RKO (cell line): Measurements from ENCODE around the gene RASGRF2.
"Not testable (repeated sequence)": the region's sequence is repeated elsewhere in the genome, so short reads cannot be mapped to it uniquely, and the experiment has no call there.

Experiments
- DNase-seq: peaks from one replicate; pipeline ENCODE4 v3.0.0-alpha.2; 2016; ENCODE audit warnings: low spot score

RASGRF2 gene

GRCh38 chr5:81075041-81075440, 114.9 kb downstream of the RASGRF2 start:
- no peak for DNase-seq

DNA sequence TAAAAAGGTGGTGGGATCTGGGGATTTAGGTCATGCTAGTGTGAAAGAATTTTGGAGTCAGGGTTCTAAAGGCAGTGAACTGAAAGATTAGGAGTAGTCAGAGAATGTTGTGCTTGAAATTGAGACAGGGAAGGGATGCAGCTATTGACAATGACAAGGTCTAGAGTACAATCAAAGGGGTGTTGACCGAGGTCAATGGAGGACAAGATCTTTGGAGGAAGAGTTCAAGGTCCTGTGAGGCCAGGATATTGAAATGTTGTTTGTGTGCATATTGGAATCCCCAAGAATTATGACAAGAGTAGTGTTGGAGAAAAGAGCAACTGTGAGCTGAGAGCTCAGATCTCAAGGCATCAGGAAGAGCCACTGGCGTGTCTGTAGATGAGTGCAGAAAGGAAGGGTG, 116.9 kb downstream of the RASGRF2 start:
- DNase-seq = no peak

- DNase-seq = no peak
Observed at GRCh38 chr5:81078930-81079329, 118.8 kb downstream of the RASGRF2 start.

GRCh38 chr5:81080809-81081460, 120.8 kb downstream of the RASGRF2 start:
- no peak for DNase-seq

DNA sequence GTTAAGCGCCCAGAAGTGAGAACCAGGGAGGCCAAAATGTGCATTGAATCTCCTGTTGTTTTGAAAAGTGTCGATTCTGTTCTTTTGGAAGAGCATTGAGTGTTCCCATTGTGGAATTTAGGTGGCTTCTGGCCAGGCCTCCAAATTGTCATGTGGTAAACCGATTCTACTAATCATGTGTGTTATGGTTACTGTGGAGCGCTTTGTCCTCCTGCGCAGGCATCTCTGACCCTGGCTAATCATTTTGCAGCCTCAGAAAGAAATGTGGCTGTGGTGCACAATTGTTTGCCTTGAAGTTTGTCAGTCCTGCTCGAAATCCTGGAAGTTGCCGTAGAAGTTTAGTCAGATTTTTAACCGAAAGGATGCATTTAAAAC, 121.3 kb downstream of the RASGRF2 start:
- DNase-seq = no peak

- DNase-seq = no peak
Observed at GRCh38 chr5:81086881-81087281, 126.7 kb downstream of the RASGRF2 start.

DNA sequence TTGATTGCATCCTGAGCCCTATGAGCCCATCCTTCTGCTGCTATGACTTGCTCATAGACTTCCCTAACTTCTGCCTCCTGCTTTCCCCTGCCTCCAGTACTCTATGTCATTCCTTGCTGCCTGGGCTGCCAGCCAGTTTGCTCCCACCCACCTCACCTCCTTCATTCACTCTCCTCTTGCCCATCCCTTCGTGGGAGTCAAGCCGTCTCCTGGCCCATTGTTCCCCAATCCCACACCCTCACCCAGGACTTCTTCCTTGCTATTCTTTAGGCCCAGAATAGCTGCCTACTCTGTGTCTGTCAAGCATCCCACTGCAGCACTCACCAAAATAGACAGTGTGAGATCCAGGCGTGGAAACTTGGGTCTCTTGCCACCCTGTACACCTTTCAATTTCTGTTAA, 131.0 kb downstream of the RASGRF2 start:
- DNase-seq = no peak

DNA sequence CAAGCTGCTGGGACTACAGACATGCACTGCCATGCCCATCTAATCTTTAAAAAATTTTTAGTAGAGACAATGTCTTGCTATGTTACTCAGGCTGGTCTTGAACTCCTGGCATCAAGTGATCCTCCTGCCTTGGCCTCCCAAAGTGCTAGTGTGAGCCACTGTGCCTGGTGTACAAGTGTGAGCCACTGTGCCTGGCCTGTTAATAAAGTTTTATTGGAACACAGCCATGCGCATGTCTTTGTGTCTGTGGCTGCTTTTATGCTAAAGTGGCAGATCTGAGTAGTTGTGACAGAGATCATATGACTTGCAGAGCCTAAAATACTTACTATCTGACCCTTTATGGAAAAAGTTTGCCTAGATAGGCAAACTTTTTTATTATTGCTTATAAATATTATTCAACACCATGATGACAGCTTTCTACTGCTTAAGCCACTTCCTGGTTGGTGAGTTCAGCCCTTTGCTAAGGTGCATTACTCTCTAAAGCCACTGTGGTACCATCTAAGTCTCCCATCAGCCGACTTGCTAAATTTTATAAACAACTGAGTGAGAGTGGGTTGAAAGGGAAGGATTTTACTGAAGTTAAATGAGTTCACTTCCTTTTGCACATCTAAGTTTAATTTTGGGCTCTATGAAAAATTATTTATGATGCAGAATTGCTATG, 133.5 kb downstream of the RASGRF2 start:
- peak; percentile 12 for DNase-seq

DNA sequence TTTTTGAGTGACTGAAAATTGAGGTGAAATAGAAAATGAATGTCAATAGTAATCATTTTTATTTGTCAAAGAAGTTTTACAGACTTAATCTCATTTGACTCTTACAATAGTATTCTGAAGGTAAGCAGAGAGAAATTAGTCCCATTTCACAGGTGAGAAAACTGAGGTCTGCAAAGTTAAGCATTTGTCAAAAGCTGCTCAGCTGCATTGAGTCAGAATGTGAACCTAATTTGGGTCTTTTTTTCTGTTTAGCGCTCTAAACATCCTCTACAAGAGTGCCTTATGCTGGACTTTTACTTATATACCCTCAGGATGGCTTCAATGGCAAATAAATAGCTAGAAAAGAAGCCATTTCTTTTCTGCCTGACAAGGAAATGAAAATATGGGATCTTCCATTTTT, 135.7 kb downstream of the RASGRF2 start:
- DNase-seq = no peak

DNA sequence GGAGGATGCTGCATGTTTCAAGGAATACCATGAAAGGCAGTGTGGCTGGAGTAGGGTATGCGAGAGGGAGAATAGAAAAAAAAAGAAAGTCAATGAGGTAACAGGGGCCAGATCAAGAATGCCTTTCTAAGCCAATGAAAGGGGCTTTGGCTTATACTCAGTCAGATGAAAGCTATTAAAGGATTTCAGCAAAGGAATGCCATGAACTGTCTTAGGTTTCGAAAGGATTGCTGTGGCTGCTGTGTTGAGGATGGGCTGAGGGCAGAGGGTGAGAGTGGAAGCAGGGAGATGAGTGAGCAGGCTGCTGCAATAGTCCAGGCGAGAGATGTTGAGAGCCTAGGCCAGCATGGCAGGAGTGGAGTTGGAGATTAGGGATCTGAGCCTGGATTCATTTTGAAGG, 137.6 kb downstream of the RASGRF2 start:
- DNase-seq = no peak

DNA sequence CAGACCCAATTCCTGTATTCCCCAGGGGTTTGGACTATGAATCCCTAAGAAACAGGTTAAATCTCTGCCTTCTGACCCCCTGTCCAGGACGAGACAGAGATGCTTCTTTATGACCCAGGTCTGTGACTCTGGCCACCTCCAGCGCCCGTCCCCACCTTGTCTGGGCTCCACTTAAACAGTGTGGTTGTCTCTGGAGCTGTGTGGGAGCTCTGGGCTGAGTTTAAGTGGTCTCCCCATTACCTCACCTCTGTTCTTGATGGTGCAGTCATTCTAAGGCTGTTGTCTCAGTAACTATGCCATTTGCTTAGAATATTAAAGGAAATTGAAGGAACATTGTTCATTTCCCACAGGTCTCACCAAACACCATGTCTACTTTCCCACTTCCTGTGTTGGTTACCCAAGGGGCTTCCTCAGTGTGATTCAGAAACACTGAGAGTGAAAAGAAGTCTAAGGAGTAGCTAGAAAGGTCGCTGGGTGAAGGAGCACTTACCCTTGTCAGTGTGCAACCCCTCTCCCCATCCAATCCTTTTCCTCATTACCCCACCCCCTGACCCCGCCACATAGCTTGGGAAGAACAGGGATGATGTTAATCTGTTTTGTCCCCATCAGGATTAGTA, 145.2 kb downstream of the RASGRF2 start:
- no peak for DNase-seq

DNA sequence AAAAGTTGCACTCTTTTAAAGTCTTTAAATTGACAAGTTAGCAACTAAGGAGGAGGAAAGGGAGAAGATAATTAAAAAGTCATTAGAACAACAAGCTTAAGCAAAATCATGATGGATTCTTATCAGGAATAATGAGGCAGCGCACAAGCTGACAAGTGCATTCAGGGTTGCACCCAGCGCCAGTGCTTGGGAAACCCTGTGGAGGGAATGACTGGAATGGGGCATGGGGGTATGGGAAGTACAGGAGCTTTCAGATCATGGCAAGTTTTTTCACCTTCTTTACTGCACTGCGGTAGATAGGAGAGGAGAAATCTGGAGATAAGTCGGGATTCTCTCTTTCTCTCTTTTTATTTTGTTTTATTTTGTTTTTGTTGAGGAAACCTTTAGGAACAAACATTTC, 155.1 kb downstream of the RASGRF2 start:
- no peak for DNase-seq

DNA sequence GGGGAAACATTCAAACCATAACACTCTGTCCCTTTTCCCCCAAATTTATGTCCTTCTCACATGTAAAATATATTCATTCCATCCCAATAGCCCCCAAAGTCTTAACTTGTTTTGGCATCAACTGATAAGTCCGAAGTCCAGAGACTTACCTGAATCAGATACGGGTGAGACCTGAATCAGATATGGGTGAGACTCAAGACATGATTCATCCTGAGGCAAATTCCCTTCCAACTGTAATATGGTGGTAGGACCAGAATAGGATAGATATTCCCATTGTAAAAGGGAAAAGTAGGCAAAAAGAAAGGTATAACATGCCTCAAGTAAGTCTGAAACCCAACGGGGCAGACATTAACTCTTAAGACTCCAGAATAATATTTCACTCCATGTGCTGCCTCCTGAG, 157.4 kb downstream of the RASGRF2 start:
- no peak for DNase-seq

DNA sequence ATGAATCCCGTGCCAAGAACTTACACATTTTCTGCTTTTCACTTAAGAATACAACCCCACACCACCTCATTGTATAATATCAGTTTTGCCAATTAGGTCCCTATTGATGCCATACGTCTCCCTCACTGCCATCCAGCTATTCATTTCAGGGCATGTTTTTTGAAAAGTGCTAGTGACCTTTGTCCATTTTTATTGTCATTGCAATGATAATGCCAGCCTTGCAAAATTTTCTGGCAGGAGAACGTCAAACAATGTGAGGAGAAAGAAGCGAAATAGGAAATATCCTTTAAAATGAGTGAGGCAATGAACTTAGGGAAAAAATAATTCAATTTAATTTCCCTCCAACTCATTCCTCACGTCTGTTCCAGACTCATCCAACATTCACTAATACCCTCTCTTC, 161.1 kb downstream of the RASGRF2 start:
- no peak for DNase-seq

- DNase-seq = no peak
Observed at GRCh38 chr5:81121836-81122630, 161.9 kb downstream of the RASGRF2 start.

- DNase-seq = not testable (repeated sequence)
Observed at GRCh38 chr5:81124689-81125088, 164.5 kb downstream of the RASGRF2 start.

DNA sequence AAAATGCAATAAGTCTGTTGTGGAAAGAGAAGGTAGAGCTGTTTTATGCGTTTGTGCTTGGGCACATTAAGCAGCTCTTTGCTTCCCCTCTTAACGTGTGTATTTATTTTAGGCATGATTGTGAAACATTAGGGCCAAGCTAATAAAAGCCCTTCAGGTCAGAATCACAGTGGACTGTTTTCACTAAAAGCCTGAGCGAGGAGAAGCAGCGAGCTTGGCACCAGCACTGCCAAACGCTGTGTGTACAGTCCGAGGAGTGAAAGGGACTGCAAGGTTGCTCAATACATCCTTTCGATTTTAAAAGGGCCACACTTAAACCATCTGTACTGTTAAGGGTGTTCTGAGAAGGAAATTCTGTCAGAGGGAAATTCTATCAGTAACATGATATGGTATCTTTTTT, 165.8 kb downstream of the RASGRF2 start:
- DNase-seq = no peak

DNA sequence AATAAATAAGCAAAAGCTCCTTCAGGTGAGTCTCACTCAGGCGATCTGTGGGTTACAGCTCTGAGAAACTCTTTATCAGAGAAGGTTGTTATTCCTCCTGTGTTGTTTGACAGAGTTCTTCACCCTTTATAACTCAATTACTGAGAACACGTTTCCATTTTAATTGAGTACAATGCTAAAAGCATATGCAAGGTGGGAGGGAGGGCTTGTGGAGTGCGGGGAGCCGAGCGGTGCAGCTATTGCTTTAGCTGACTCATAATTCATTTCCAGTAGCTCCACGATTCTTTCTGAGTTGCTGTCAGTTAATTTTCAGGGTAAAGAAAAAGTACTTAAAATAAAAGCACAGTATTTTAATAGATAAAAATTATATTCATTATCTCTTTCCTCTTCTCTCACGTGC, 168.3 kb downstream of the RASGRF2 start:
- DNase-seq = no peak

DNA sequence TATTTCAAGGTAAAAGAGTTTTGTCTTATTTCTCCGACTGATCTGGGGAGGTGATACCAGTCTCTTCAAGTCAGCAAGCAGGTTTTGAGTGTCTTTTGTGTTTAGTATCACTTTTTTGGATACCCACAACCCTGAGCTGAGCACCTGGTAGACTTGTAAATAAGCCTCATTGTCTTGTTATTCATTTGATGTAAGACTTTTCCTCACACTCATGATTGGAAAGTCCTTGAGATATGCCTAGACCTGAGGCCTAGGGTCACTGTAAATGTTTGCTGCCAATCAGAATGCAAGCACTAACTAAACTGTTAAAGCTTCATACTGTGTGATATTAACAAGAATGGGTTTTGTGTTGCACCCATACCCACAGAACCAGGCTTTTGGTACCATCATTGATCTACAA, 172.2 kb downstream of the RASGRF2 start:
- DNase-seq = no peak

DNA sequence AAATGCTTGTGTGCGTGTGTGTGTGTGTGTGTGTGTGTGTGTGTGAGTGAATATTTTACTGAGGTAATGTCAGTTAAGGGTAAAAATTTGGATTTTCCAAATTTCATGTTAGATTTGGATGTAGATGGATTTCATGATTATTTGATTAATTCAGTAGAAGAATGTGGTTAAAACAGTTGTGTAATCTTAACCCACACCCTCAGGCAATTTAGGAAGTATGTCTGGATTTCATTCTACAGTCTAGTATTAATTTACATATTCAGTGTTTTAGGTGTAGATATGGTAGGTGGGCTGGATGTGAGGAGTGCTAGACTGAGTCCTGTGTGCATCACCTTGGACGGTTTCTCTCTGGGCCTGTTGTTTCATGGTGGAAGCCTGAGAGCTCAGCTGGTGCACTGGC, 173.9 kb downstream of the RASGRF2 start:
- no peak for DNase-seq

DNA sequence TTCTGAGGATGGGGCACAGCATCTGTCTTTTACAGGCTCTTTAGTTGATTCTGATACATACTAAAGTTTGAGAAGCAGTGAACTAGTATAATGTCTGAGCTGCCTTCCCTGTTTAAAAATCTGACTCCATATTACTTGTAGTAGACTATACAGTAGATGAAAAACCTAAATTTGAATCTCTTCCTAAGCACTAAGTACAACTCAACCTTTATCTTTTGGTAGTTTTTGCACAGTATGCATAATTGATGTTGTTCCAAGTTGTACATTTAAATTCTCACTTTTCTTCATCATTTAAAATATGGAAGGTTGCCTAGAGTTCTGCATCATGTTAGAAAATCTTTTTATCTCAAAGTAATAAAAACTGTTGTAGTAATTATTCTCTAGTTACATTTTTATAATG, 174.4 kb downstream of the RASGRF2 start:
- no peak for DNase-seq

DNA sequence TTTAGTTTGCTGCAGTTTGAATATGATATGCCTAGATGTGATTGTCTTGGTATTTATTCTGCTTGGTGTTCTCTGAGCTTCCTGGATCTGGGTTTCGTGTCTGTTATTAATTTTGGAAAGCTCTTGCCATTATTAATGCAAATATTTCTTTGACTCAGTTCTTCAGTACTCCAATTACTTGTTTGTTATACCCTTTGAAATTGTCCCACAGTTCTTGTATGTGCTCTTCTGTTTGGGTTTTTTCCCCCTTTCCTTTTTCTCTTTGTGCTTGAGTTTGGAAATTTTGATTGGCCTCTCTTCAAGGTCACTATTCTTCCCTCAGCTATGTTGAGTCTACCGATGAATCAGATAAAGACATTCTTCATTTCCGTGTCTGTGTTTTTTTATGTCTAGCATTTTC, 176.4 kb downstream of the RASGRF2 start:
- no peak for DNase-seq

DNA sequence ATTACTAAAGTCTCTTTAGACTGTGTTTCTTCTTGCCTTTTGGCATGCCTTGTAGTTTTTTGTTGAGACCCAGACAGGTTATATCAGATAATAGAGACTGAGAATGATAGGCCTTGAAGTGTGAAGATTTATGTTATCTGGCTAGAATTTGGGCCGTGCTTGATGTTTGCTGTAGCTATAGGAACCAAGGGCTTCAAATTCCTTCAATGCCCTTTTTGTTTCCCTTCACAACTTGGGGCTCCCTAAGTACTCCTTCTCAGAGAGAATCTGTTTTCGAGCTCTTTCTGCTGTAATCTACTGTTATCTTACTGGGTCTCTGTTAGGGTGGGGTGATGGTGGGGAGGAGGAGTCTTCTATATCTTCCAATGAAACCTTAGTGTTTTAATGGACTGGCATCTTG, 177.7 kb downstream of the RASGRF2 start:
- no peak for DNase-seq
